H1 (cell line): ENCODE measurements around the gene CA7. TPM values are rescaled to one million over a fixed set of nuclear protein-coding genes. Genes with fewer than 3 reads are reported as not detected.

Experiments
- CTCF ChIA-PET: fragments of 300-600 bp; sonication (Branson Sonifier 250); formaldehyde crosslinking; loops from one replicate; lab custom pipeline; 2021; ENCODE audit not compliant: partially characterized antibody; lab: Charles Lee
- POLR2A ChIA-PET: fragments of 300-600 bp; sonication (Branson Sonifier 250); formaldehyde crosslinking; loops from one replicate; lab custom pipeline; 2021; ENCODE audit warnings: inconsistent platforms; ENCODE audit not compliant: partially characterized antibody; lab: Charles Lee
- DNase-seq, 2 experiments: peaks; one replicate each; pipeline versions ENCODE4 v3.0.0 to v3.0.0-alpha.2; 2010 to 2022; ENCODE audit warnings: low spot score in 2 of 2, low read depth in 1 of 2, mixed read lengths in 1 of 2
- FAIRE-seq: peaks from 2 replicates; lab custom pipeline; 2011; peaks lifted over from hg19 to GRCh38; lab: Jason Lieb, UNC
- H2AFZ ChIP-seq: 2 replicates; pipeline ENCODE4 v1.8.1; 2012; ENCODE audit warnings: low read length, inconsistent platforms
- H2AK5ac ChIP-seq: 2 replicates; pipeline ENCODE4 v1.6.1; 2013; ENCODE audit warnings: low read depth, low read length
- H2BK120ac ChIP-seq: replicated peaks from 2 replicates; pipeline ENCODE3; 2013; ENCODE audit warnings: low read depth, low read length, inconsistent platforms
- H2BK12ac ChIP-seq: 2 replicates; pipeline ENCODE4 v1.6.1; 2013; ENCODE audit warnings: low read depth, low read length
- H2BK15ac ChIP-seq: 2 replicates; pipeline ENCODE4 v1.6.1; 2013; ENCODE audit warnings: low read length
- H2BK20ac ChIP-seq: 2 replicates; pipeline ENCODE4 v1.6.1; 2013; ENCODE audit warnings: low read length
- H2BK5ac ChIP-seq: 2 replicates; pipeline ENCODE4 v1.6.1; 2013; ENCODE audit warnings: low read depth, low read length
- H3K14ac ChIP-seq: 2 replicates; pipeline ENCODE4 v1.6.1; 2013; ENCODE audit warnings: inconsistent platforms; ENCODE audit not compliant: insufficient read length
- H3K18ac ChIP-seq: 2 replicates; pipeline ENCODE4 v1.6.1; 2013; ENCODE audit warnings: low read length; ENCODE audit errors: extremely low read depth
- H3K23ac ChIP-seq: 2 replicates; pipeline ENCODE4 v1.6.1; 2013; ENCODE audit warnings: inconsistent platforms; ENCODE audit not compliant: insufficient read length
- H3K23me2 ChIP-seq: 2 replicates; pipeline ENCODE4 v1.6.1; 2013; ENCODE audit warnings: low read depth, low read length
- H3K27ac ChIP-seq: 2 replicates; pipeline ENCODE4 v1.6.1; 2011; ENCODE audit warnings: low read depth, low read length, inconsistent platforms
- H3K27me3 ChIP-seq, 4 experiments: replicated peaks in 1 of 4; 1 replicate in 1 of 4; 2 replicates in 3 of 4; pipeline versions ENCODE4 v1.6.1 to v1.8.1; 2011 to 2013; ENCODE audit warnings: low read length in 3 of 4, mild to moderate bottlenecking in 3 of 4, inconsistent platforms in 2 of 4, mixed read lengths in 2 of 4, moderate library complexity in 1 of 4; ENCODE audit not compliant: control insufficient read depth in 3 of 4, insufficient read depth in 3 of 4; ENCODE audit errors: extremely low read depth in 1 of 4
- H3K36me3 ChIP-seq, 4 experiments: 2 replicates each; pipeline versions ENCODE4 v1.6.1 to v1.8.1; 2011 to 2013; ENCODE audit warnings: mild to moderate bottlenecking in 4 of 4, low read length in 3 of 4, moderate library complexity in 2 of 4, control low read depth in 1 of 4, inconsistent platforms in 1 of 4; ENCODE audit not compliant: insufficient read depth in 4 of 4, control insufficient read depth in 2 of 4
- H3K4ac ChIP-seq: replicated peaks from 2 replicates; pipeline ENCODE3; 2013; ENCODE audit warnings: low read length, low read depth, mixed read lengths, inconsistent platforms; ENCODE audit not compliant: insufficient read length
- H3K4me1 ChIP-seq, 4 experiments: replicated peaks in 1 of 4; 1 replicate in 1 of 4; 2 replicates in 3 of 4; pipeline versions ENCODE4 v1.6.1 to v1.8.1; 2011 to 2013; ENCODE audit warnings: low read length in 3 of 4, inconsistent platforms in 2 of 4, mixed read lengths in 1 of 4; ENCODE audit not compliant: insufficient read depth in 4 of 4, control insufficient read depth in 3 of 4
- H3K4me2 ChIP-seq, 2 experiments: 2 replicates each; pipeline versions ENCODE4 v1.6.1 to v1.8.1; 2011 to 2013; ENCODE audit warnings: low read depth in 2 of 2, low read length in 2 of 2, control low read depth in 1 of 2, inconsistent platforms in 1 of 2, mild to moderate bottlenecking in 1 of 2; ENCODE audit not compliant: insufficient read depth in 1 of 2
- H3K4me3 ChIP-seq, 4 experiments: fragments of 200-600, 300-600 bp in 1 of 4; sonication (generic), shearing (Covaris generic), sonication (Bioruptor Twin) in 1 of 4; 2 replicates each; pipeline versions ENCODE4 v1.5.1 to v1.8.1; 2011 to 2016; ENCODE audit warnings: low read length in 4 of 4, low read depth in 3 of 4, control low read depth in 2 of 4, inconsistent platforms in 2 of 4, mild to moderate bottlenecking in 2 of 4, mixed read lengths in 1 of 4, moderate library complexity in 1 of 4; ENCODE audit not compliant: insufficient read depth in 2 of 4; ENCODE audit errors: extremely low read depth in 1 of 4
- H3K56ac ChIP-seq: replicated peaks from 2 replicates; pipeline ENCODE3; 2013; ENCODE audit warnings: low read depth, mild to moderate bottlenecking, mixed read lengths, low read length, inconsistent platforms; ENCODE audit not compliant: insufficient read length
- H3K79me1 ChIP-seq: 2 replicates; pipeline ENCODE4 v1.6.1; 2013; ENCODE audit warnings: low read depth, low read length, control low read depth
- H3K79me2 ChIP-seq, 2 experiments: 2 replicates each; pipeline versions ENCODE4 v1.6.1 to v1.8.1; 2012 to 2013; ENCODE audit warnings: low read length in 2 of 2, mild to moderate bottlenecking in 2 of 2, inconsistent platforms in 1 of 2; ENCODE audit not compliant: insufficient read depth in 2 of 2, control insufficient read depth in 1 of 2
- H3K9ac ChIP-seq, 4 experiments: replicated peaks in 1 of 4; 1 replicate in 1 of 4; 2 replicates in 3 of 4; pipeline versions ENCODE4 v1.6.1 to v1.8.1; 2011 to 2013; ENCODE audit warnings: low read depth in 3 of 4, low read length in 3 of 4, control low read depth in 2 of 4, mild to moderate bottlenecking in 2 of 4, moderate library complexity in 2 of 4, inconsistent platforms in 1 of 4; ENCODE audit errors: extremely low read depth in 1 of 4
- H3K9me3 ChIP-seq, 2 experiments: 2 replicates each; pipeline versions ENCODE4 v1.6.1 to v1.8.1; 2012 to 2013; ENCODE audit warnings: mild to moderate bottlenecking in 2 of 2, moderate library complexity in 2 of 2, control low read depth in 1 of 2, inconsistent platforms in 1 of 2, low read depth in 1 of 2, low read length in 1 of 2, mixed read lengths in 1 of 2; ENCODE audit not compliant: insufficient read depth in 2 of 2
- H4K20me1 ChIP-seq, 2 experiments: replicated peaks in 1 of 2; 2 replicates each; pipeline versions ENCODE3 to v1.8.1; 2011 to 2013; ENCODE audit warnings: inconsistent platforms in 2 of 2, low read length in 2 of 2, mild to moderate bottlenecking in 1 of 2; ENCODE audit not compliant: insufficient read depth in 2 of 2, control insufficient read depth in 1 of 2
- H4K5ac ChIP-seq: 2 replicates; pipeline ENCODE4 v1.6.1; 2013; ENCODE audit warnings: low read length, low read depth, mixed read lengths, inconsistent platforms; ENCODE audit not compliant: insufficient read length
- H4K8ac ChIP-seq: 2 replicates; pipeline ENCODE4 v1.8.0; 2013; ENCODE audit warnings: mild to moderate bottlenecking, moderate library complexity, low read length, inconsistent platforms; ENCODE audit not compliant: insufficient read depth; ENCODE audit errors: extremely low read depth
- H4K91ac ChIP-seq: replicated peaks from 2 replicates; pipeline ENCODE3; 2013; ENCODE audit warnings: low read length, mixed read lengths, inconsistent platforms; ENCODE audit not compliant: insufficient read length
- ATF3 ChIP-seq: IDR thresholded peaks from 2 replicates; pipeline ENCODE4 v1.6.1; 2011; ENCODE audit warnings: low read depth, mild to moderate bottlenecking, low read length; ENCODE audit not compliant: insufficient read depth
- CREB1 ChIP-seq: IDR thresholded peaks from 2 replicates; pipeline ENCODE4 v1.6.1; 2012; ENCODE audit warnings: inconsistent platforms
- WGBS, 2 experiments: shearing (Covaris generic) in 1 of 2; methylation state at CpG; one replicate each; pipeline versions ENCODE4 v1.1.6 to v1.1.7; 2013 to 2015; ENCODE audit warnings: low lambda C conversion rate in 2 of 2, mixed read lengths in 2 of 2, inconsistent platforms in 1 of 2, low coverage in 1 of 2, missing lambda C conversion rate in 1 of 2; ENCODE audit not compliant: insufficient replicate concordance in 2 of 2, insufficient coverage in 1 of 2, insufficient read length in 1 of 2; ENCODE audit errors: extremely low coverage in 1 of 2, missing lambda C conversion rate in 1 of 2; 5-methylcytosine and 5-hydroxymethylcytosine counted together
- polyA plus RNA-seq, 7 experiments: library from polyadenylated mRNA; depleted of rRNA in 3 of 7; stranded (reverse) in 5 of 7; unstranded in 2 of 7; fragments of >200 nt in 5 of 7; fragments of 200-250 nt in 2 of 7; gene quantifications; 1 replicate in 5 of 7; 2 replicates in 1 of 7; 4 replicates in 1 of 7; pipeline versions ENCODE4 v1.2.1 to v1.2.3, GENCODE V29; 2011 to 2013; ENCODE audit warnings: missing spikeins in 2 of 7, mixed read lengths in 2 of 7
- total RNA-seq: library from RNA; stranded (reverse); fragmentation: NEBNext Ultra II Directional; extraction: Animal tissue kit (Norgen Biotek cat#: 25700); gene quantifications from 2 replicates; pipeline ENCODE4 v1.2.1, GENCODE V29; 2021

CA7 gene
- total and polyA plus RNA-seq, 2 of the 8 experiments (the other 6 are each of a cell fraction or from before 2014, with no cell fraction given), result 1.7 to 2.7 TPM

- Histone ChIP-seq H4K20me1 (peaks cover 0 to 2% of the 10 kb centered on the region in 2 experiments), H3K23me2 (peaks cover 3% of the 10 kb centered on the region; the same call in 1 of the 2 replicates), H2AK5ac (no peak overlapping the region), H3K9ac (no peak overlapping the region), H2AFZ (peak overlapping the region; percentile 42; the same call in 1 of the 2 replicates), H4K91ac (no peak overlapping the region), H3K23ac (no peak overlapping the region), H3K9me3 (no peaks in the 10 kb centered on the region), H2BK12ac (no peak overlapping the region), H3K4ac (no peak overlapping the region), H3K4me2 (no peak overlapping the region), H3K4me1 (peaks cover 0 to 5% (median 3%) of the 10 kb centered on the region in 4 experiments; a peak in 2 of 7 replicates), H3K36me3 (peaks cover 0 to 9% (median 2%) of the 10 kb centered on the region in 4 experiments; a peak in 5 of 8 replicates), H3K27ac (no peak overlapping the region), H3K18ac (no peak overlapping the region), H3K56ac (no peak overlapping the region)
- FAIRE-seq, result no peak
- ChIA-PET CTCF (interaction anchor here (1.7 to 14.3 kb wide), 4 partner anchors 13 to 35 kb away, joined by 5 to 162 read pairs (median 46); partner anchors contain the start of gene CA7), POLR2A (interaction anchor here (0.7 to 3.8 kb wide), 4 partner anchors 9 to 34 kb away, joined by 3 to 14 read pairs (median 4); no protein-coding TSS in a partner anchor)
- DNase-seq, result peak in 1 of 2 experiments; percentile 23
- TF ChIP-seq ATF3, result no peak
- TF ChIP-seq CREB1, result 0 out of 2 replicates have a peak, but pooled peaks have one; percentile 37
- TF ChIP-seq, all 59 proteins: peak for 1
- H2BK20ac ChIP-seq, result no peak overlapping the region
- H3K79me1 ChIP-seq, result peaks cover 2% of the 10 kb centered on the region; the same call in 1 of the 2 replicates
- WGBS, 2 experiments, result 88% methylated on average over 7 of the region's 7 CpGs; no CpG with 5 or more reads in 1 of the 2 experiments
- H2BK5ac ChIP-seq, result no peak overlapping the region
- no peak overlapping the region for H4K5ac ChIP-seq
- no peak overlapping the region for H2BK120ac ChIP-seq
- no peak overlapping the region for H3K4me3 ChIP-seq
- no peaks in the 10 kb centered on the region; a peak in 2 of 7 replicates for H3K27me3 ChIP-seq
- H2BK15ac ChIP-seq, result no peak overlapping the region
- H3K79me2 ChIP-seq, result peaks cover 6 to 26% of the 10 kb centered on the region in 2 experiments
- no peak overlapping the region for H3K14ac ChIP-seq
- no peak overlapping the region for H4K8ac ChIP-seq
These were observed 11.4 kb upstream of the CA7 start for GRCh38 chr16:66832661-66833305.
